Activated CD8-positive, alpha-beta memory T cell treated with anti-CD3 and anti-CD28 coated beads, Interleukin-2, amount 50 U/mL, for 48 hours (primary cell): Measurements from ENCODE around the gene KIF27.
"Not testable (repeated sequence)": the region's sequence is repeated elsewhere in the genome, so short reads cannot be mapped to it uniquely, and the experiment has no call there.

Source experiments
- DNase-seq: peaks from one replicate; pipeline ENCODE4 v3.0.0-alpha.2; 2020

Gene KIF27

GRCh38 chr9:83930881-83931280, 9.6 kb upstream of the KIF27 start:
- no peak for DNase-seq

GRCh38 chr9:83927591-83927990, 6.4 kb upstream of the KIF27 start:
- DNase-seq: no peak

- no peak for DNase-seq
Measured at GRCh38 chr9:83920469-83920926, 734 bp downstream of the KIF27 start.

- DNase-seq: no peak
Measured at GRCh38 chr9:83919111-83919510, 2.1 kb downstream of the KIF27 start.

GRCh38 chr9:83912194-83912593, 9.0 kb downstream of the KIF27 start:
- DNase-seq: not testable (repeated sequence)

GRCh38 chr9:83906144-83906543, 15.1 kb downstream of the KIF27 start:
- DNase-seq: no peak

GRCh38 chr9:83900615-83901014, 20.6 kb downstream of the KIF27 start:
- DNase-seq: not testable (repeated sequence)

- not testable (repeated sequence) for DNase-seq
Measured at GRCh38 chr9:83894301-83894700, 26.9 kb downstream of the KIF27 start.

- DNase-seq: not testable (repeated sequence)
Measured at GRCh38 chr9:83886498-83886897, 34.7 kb downstream of the KIF27 start.

GRCh38 chr9:83885559-83886240, 35.5 kb downstream of the KIF27 start:
- not testable (repeated sequence) for DNase-seq

- DNase-seq: not testable (repeated sequence)
Measured at GRCh38 chr9:83881687-83882408, 39.4 kb downstream of the KIF27 start.

- not testable (repeated sequence) for DNase-seq
Measured at GRCh38 chr9:83875559-83875958, 45.7 kb downstream of the KIF27 start.

- DNase-seq: not testable (repeated sequence)
Measured at GRCh38 chr9:83849895-83850294, 71.3 kb downstream of the KIF27 start.

GRCh38 chr9:83837070-83837643, 84.1 kb downstream of the KIF27 start:
- not testable (repeated sequence) for DNase-seq

GRCh38 chr9:83830426-83831071, 90.7 kb downstream of the KIF27 start:
- DNase-seq: not testable (repeated sequence)

- not testable (repeated sequence) for DNase-seq
Measured at GRCh38 chr9:83824986-83825623, 96.1 kb downstream of the KIF27 start.

GRCh38 chr9:83817356-83818278, 103.6 kb downstream of the KIF27 start, which contains the start of gene GKAP1:
Gene GKAP1 (minus strand): TSS chr9:83817769. CDS start chr9:83806517, 11,252 bp downstream.
- DNase-seq: peak; percentile 79

GRCh38 chr9:83817011-83817355, 104.2 kb downstream of the KIF27 start:
- DNase-seq: peak; percentile 71

- not testable (repeated sequence) for DNase-seq
Measured at GRCh38 chr9:83815120-83815519, 106.1 kb downstream of the KIF27 start.

GRCh38 chr9:83809213-83809612, 112.0 kb downstream of the KIF27 start:
- not testable (repeated sequence) for DNase-seq

- not testable (repeated sequence) for DNase-seq
Measured at GRCh38 chr9:83804454-83804853, 116.8 kb downstream of the KIF27 start.

GRCh38 chr9:83803941-83804340, 117.3 kb downstream of the KIF27 start:
- not testable (repeated sequence) for DNase-seq
